B cell (primary cell): Measurements from ENCODE around the gene MOAP1. TPM values are rescaled to one million over a fixed set of nuclear protein-coding genes. Genes with fewer than 3 reads are reported as not detected.

Experiments
- ATAC-seq: fragments of 200-7000 bp; cut with Tn5 transposase; one replicate; pipeline ENCODE4 v1.10.0; 2021; ENCODE audit warnings: low read depth, mild to moderate bottlenecking, moderate number of reproducible peaks, moderate library complexity
- CTCF ChIA-PET: fragments of 350-600 bp; sonication (Branson Sonifier 250); formaldehyde crosslinking; loops from one replicate; lab custom pipeline; 2021; ENCODE audit warnings: antibody characterized with exemption, inconsistent platforms; lab: Charles Lee
- POLR2A ChIA-PET: fragments of 350-600 bp; sonication (Branson Sonifier 250); formaldehyde crosslinking; loops from one replicate; lab custom pipeline; 2021; ENCODE audit warnings: antibody characterized with exemption; lab: Charles Lee
- DNase-seq: peaks from one replicate; pipeline ENCODE4 v3.0.0; 2013
- H2AFZ ChIP-seq: 2 replicates; pipeline ENCODE4 v1.6.1; 2012; ENCODE audit warnings: mild to moderate bottlenecking, low read depth, low read length; ENCODE audit not compliant: insufficient read depth, poor library complexity, severe bottlenecking
- H3K27ac ChIP-seq, 2 donors: 1 replicate in 1 of 2; 2 replicates in 1 of 2; pipeline ENCODE4 v1.5.1; 2012 to 2013; ENCODE audit warnings: low read length in 2 of 2, mild to moderate bottlenecking in 2 of 2, moderate library complexity in 1 of 2
- H3K27me3 ChIP-seq, 4 experiments: fragments of 200-600 bp in 1 of 4; sonication (generic) in 1 of 4; replicated peaks in 1 of 4; 1 replicate in 2 of 4; 2 replicates in 2 of 4; pipeline versions ENCODE4 v1.6.1 to v1.7.0; 2013 to 2016; ENCODE audit warnings: low read length in 3 of 4, mild to moderate bottlenecking in 2 of 4, mixed read lengths in 1 of 4, moderate library complexity in 1 of 4; ENCODE audit not compliant: insufficient read depth in 4 of 4, control insufficient read depth in 3 of 4; ENCODE audit errors: control extremely low read depth in 1 of 4
- H3K36me3 ChIP-seq, 2 experiments: replicated peaks in 1 of 2; 1 replicate in 1 of 2; 2 replicates in 1 of 2; pipeline versions ENCODE4 v1.6.1 to v1.7.1; 2013; ENCODE audit warnings: low read length in 1 of 2; ENCODE audit not compliant: insufficient read depth in 2 of 2, control insufficient read depth in 1 of 2; ENCODE audit errors: control extremely low read depth in 1 of 2, extremely low read depth in 1 of 2
- H3K4me1 ChIP-seq, 2 donors: fragments of 200-600 bp in 1 of 2; sonication (generic) in 1 of 2; 1 replicate in 1 of 2; 2 replicates in 1 of 2; pipeline versions ENCODE4 v1.5.1 to v1.6.1; 2013 to 2017; ENCODE audit warnings: low read length in 2 of 2; ENCODE audit not compliant: control insufficient read depth in 2 of 2, insufficient read depth in 2 of 2
- H3K4me2 ChIP-seq: replicated peaks from 2 replicates; pipeline ENCODE3; 2012; ENCODE audit warnings: mild to moderate bottlenecking, low read depth, low read length; ENCODE audit not compliant: poor library complexity, severe bottlenecking
- H3K4me3 ChIP-seq, 5 experiments: fragments of 200-600 bp in 1 of 5; sonication (generic) in 1 of 5; 1 replicate in 3 of 5; 2 replicates in 2 of 5; pipeline versions ENCODE4 v1.5.1 to v1.7.0; 2011 to 2016; ENCODE audit warnings: low read length in 4 of 5, mild to moderate bottlenecking in 4 of 5, low read depth in 2 of 5, control low read depth in 1 of 5, moderate library complexity in 1 of 5; ENCODE audit not compliant: insufficient read depth in 1 of 5; ENCODE audit errors: control extremely low read depth in 1 of 5, extremely low read depth in 1 of 5
- H3K79me2 ChIP-seq: fragments of 200-600 bp; sonication (generic); one replicate; pipeline ENCODE4 v1.6.0; 2016; ENCODE audit warnings: low read length; ENCODE audit not compliant: control insufficient read depth, insufficient read depth
- H3K9ac ChIP-seq: fragments of 200-600 bp; sonication (generic); 2 replicates; pipeline ENCODE4 v1.6.1; 2017; ENCODE audit warnings: mild to moderate bottlenecking, low read length, moderate library complexity
- H3K9me3 ChIP-seq, 3 donors: one replicate each; pipeline versions ENCODE4 v1.6.1 to v1.7.1; 2013; ENCODE audit warnings: low read length in 2 of 3; ENCODE audit not compliant: control insufficient read depth in 2 of 3, insufficient read depth in 1 of 3; ENCODE audit errors: control extremely low read depth in 1 of 3
- H4K20me1 ChIP-seq: 2 replicates; pipeline ENCODE4 v1.6.0; 2012; ENCODE audit warnings: mild to moderate bottlenecking, low read length; ENCODE audit not compliant: insufficient read depth, control insufficient read depth, poor library complexity, severe bottlenecking
- H3K27ac Mint-ChIP-seq: one replicate; pipeline ENCODE4 v1.8.0; 2021; ENCODE audit warnings: mixed read lengths
- H3K27me3 Mint-ChIP-seq: one replicate; pipeline ENCODE4 v1.8.0; 2021; ENCODE audit warnings: mixed read lengths
- H3K4me1 Mint-ChIP-seq: one replicate; pipeline ENCODE4 v1.8.0; 2021; ENCODE audit warnings: mixed read lengths
- H3K4me3 Mint-ChIP-seq: one replicate; pipeline ENCODE4 v1.8.0; 2021; ENCODE audit warnings: mixed read lengths
- H3K9me3 Mint-ChIP-seq: one replicate; pipeline ENCODE4 v1.8.0; 2022; ENCODE audit warnings: mixed read lengths; ENCODE audit not compliant: insufficient read depth
- EZH2 ChIP-seq: IDR thresholded peaks from 2 replicates; pipeline ENCODE4 v1.6.1; 2012; ENCODE audit warnings: borderline replicate concordance, low read depth, mild to moderate bottlenecking, moderate library complexity, low read length; ENCODE audit not compliant: insufficient read depth, poor library complexity, severe bottlenecking
- WGBS: methylation state at CpG from one replicate; pipeline ENCODE4 v1.1.5; 2013; ENCODE audit warnings: missing lambda C conversion rate; ENCODE audit not compliant: insufficient coverage; 5-methylcytosine and 5-hydroxymethylcytosine counted together
- intact Hi-C: fragments of 100-400 bp; cut with micrococcal nuclease; formaldehyde crosslinking; loops from one replicate; pipeline ENCODE4 v1.10.0; 2022
- polyA plus RNA-seq: library from polyadenylated mRNA; depleted of rRNA; stranded (reverse); fragments of >200 nt; gene quantifications from 2 replicates; pipeline ENCODE4 v1.2.3, GENCODE V29; 2012
- total RNA-seq, 2 donors: library from RNA; stranded (reverse); fragments of 120-200 nt in 1 of 2; gene quantifications; 1 replicate in 1 of 2; 2 replicates in 1 of 2; pipeline versions ENCODE4 v1.2.3 to v1.2.4, GENCODE V29; 2013 to 2022
- TF ChIP-seq, protein P1 (sequence below): fragments of 200-600 bp; IDR thresholded peaks from one replicate; pipeline ENCODE4 v1.8.0; 2022; ENCODE audit warnings: antibody characterized with exemption, mild to moderate bottlenecking

Gene MOAP1
- total and polyA plus RNA-seq, 2 donors (not counting 1 experiment from before 2014, with no cell fraction given) = 30.8 to 74.9 TPM

DNA sequence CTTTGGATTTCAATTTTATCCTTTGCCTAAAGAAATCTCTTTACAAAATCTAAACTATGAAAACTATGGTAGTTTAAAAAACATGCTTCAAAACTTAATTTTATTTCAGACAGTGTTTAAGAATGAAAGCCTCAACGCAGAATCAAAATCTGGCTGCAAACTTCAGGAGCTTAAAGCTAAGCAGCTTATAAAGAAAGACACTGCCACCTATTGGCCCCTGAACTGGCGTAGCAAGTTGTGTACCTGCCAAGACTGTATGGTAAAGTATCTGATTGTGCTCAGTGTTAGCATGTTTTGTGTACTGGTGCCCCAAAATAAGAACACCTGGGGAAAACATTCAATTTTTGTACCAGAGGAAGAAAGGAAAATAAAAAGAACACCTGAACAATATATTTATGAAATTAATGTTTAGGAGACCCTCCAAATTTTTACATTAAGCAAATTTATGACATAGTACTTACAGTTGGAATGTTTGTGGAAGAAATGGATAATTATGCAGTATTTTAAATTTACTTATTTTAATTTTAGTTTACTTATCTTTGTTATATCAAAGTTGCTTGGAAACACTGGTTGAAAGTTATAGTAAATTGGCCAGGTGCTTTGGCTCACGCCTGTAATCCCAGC, 34.5 kb upstream of the MOAP1 start:
- POLR2A ChIA-PET = interaction anchor here (0.7 to 0.9 kb wide), 3 partner anchors 12 to 104 kb away, joined by 3 to 5 read pairs (median 4); partner anchors contain the start of genes ITPK1, LYSET and MOAP1
- Mint-ChIP-seq H3K4me3 (no peak overlapping the region), H3K9me3 (no peaks in the 10 kb centered on the region), H3K27ac (no peak overlapping the region), H3K27me3 (no peaks in the 10 kb centered on the region), H3K4me1 (no peaks in the 10 kb centered on the region)
- no peak overlapping the region for H3K9ac ChIP-seq
- CTCF ChIA-PET = interaction anchor here (0.6 to 2.2 kb wide), 16 partner anchors 9 to 405 kb away, joined by 3 to 22 read pairs (median 4); partner anchors contain the start of genes LYSET and MOAP1
- no peak overlapping the region for H3K4me3 ChIP-seq
- peaks cover 3 to 62% of the 10 kb centered on the region in 2 experiments for H3K36me3 ChIP-seq
- no peak overlapping the region for H2AFZ ChIP-seq
- peak; percentile 68 for DNase-seq
- H3K9me3 ChIP-seq = no peaks in the 10 kb centered on the region
- TF ChIP-seq EZH2 = no peak
- TF ChIP-seq, protein P1, sequence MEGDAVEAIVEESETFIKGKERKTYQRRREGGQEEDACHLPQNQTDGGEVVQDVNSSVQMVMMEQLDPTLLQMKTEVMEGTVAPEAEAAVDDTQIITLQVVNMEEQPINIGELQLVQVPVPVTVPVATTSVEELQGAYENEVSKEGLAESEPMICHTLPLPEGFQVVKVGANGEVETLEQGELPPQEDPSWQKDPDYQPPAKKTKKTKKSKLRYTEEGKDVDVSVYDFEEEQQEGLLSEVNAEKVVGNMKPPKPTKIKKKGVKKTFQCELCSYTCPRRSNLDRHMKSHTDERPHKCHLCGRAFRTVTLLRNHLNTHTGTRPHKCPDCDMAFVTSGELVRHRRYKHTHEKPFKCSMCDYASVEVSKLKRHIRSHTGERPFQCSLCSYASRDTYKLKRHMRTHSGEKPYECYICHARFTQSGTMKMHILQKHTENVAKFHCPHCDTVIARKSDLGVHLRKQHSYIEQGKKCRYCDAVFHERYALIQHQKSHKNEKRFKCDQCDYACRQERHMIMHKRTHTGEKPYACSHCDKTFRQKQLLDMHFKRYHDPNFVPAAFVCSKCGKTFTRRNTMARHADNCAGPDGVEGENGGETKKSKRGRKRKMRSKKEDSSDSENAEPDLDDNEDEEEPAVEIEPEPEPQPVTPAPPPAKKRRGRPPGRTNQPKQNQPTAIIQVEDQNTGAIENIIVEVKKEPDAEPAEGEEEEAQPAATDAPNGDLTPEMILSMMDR = peak; percentile 84
- no peak overlapping the region for H3K4me2 ChIP-seq
- no peaks in the 10 kb centered on the region for H4K20me1 ChIP-seq
- no peak overlapping the region for H3K27ac ChIP-seq
- intact Hi-C loops = loop anchor here (1.0 kb wide), 2 partner anchors 106 to 267 kb away; no protein-coding TSS in a partner anchor
- no peaks in the 10 kb centered on the region for H3K79me2 ChIP-seq
- 69% methylated on average over 2 of the region's 3 CpGs for WGBS
- no peaks in the 10 kb centered on the region for H3K27me3 ChIP-seq
- peak; percentile 60 for ATAC-seq
- H3K4me1 ChIP-seq = no peaks in the 10 kb centered on the region

DNA sequence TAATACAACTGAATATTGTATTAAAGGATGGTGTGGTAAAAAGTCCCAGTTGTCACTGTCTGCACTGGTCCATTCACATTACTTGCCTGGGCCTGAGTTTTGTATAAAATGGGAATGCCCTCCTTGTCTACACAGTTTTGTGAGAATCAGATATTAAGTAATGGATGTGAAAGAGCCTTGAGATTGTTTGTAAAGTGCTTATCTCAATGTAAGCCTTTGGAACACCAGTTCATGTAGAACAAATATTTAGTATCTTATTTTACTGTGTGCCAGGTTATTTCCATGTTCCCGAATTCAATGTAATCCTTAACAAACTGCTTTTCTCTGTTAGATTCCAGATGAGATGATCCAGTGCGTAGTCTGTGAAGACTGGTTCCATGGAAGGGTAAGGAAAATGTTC, 29.9 kb upstream of the MOAP1 start:
- ATAC-seq (no peak), DNase-seq (no peak)
- peaks cover 6 to 20% of the 10 kb centered on the region in 2 donors for H3K4me1 ChIP-seq
- TF ChIP-seq, protein P1 = no peak
- TF ChIP-seq EZH2 = no peak
- no peak overlapping the region for H3K4me3 Mint-ChIP-seq
- no peak overlapping the region for H3K9ac ChIP-seq
- H3K4me3 ChIP-seq = no peak overlapping the region
- H3K4me2 ChIP-seq = no peak overlapping the region
- POLR2A ChIA-PET = no interaction called here
- H3K9me3 ChIP-seq = no peaks in the 10 kb centered on the region
- H4K20me1 ChIP-seq = no peaks in the 10 kb centered on the region
- WGBS = no CpG with 5 or more reads among the region's 2 CpGs
- H3K27ac Mint-ChIP-seq = no peak overlapping the region
- intact Hi-C loops = no loop called here
- CTCF ChIA-PET = no interaction called here
- no peaks in the 10 kb centered on the region for H3K27me3 Mint-ChIP-seq
- H3K27me3 ChIP-seq = no peaks in the 10 kb centered on the region
- H3K79me2 ChIP-seq = no peaks in the 10 kb centered on the region
- H2AFZ ChIP-seq = no peak overlapping the region
- peaks cover 3 to 41% of the 10 kb centered on the region in 2 experiments for H3K36me3 ChIP-seq
- H3K9me3 Mint-ChIP-seq = no peaks in the 10 kb centered on the region
- H3K4me1 Mint-ChIP-seq = peaks cover 25% of the 10 kb centered on the region
- no peak overlapping the region for H3K27ac ChIP-seq
